Measurements from ENCODE around the gene RAVER1.
"Not testable (repeated sequence)": the region's sequence is repeated elsewhere in the genome, so short reads cannot be mapped to it uniquely, and the experiment has no call there.

Gene RAVER1

GRCh38 chr19:10291554-10292205 lies 41.6 kb downstream of the RAVER1 start:
- DNase-seq (ENCODE audit: low read depth in 3 of 3) = no peak

- DNase-seq (ENCODE audit: low read depth in 3 of 3) = peak; percentile 22 to 48 (median 42)
These were observed 42.3 kb downstream of the RAVER1 start for GRCh38 chr19:10290876-10291553.

- no peak for DNase-seq (ENCODE audit: low read depth in 3 of 3)
These were observed 42.9 kb downstream of the RAVER1 start for GRCh38 chr19:10290357-10290875.

- peak; percentile 35 to 64 (median 61) for DNase-seq (ENCODE audit: low read depth in 3 of 3)
These were observed 43.4 kb downstream of the RAVER1 start, which contains the start of gene ICAM5 for GRCh38 chr19:10289836-10290356. Gene ICAM5, plus strand, starts transcription at chr19:10289952. Its CDS starts 92 bp downstream, at chr19:10290044.

GRCh38 chr19:10289167-10289835 lies 44.0 kb downstream of the RAVER1 start:
- peak in 2 of 3 experiments; percentile 50 to 54 for DNase-seq (ENCODE audit: low read depth in 3 of 3)

- peak in 1 of 3 experiments; percentile 24 for DNase-seq (ENCODE audit: low read depth in 3 of 3)
These were observed 44.6 kb downstream of the RAVER1 start for GRCh38 chr19:10288662-10289166.

- DNase-seq (ENCODE audit: low read depth in 3 of 3) = no peak
These were observed 46.3 kb downstream of the RAVER1 start, which contains the start of gene ICAM4 for GRCh38 chr19:10286803-10287737. Gene ICAM4, plus strand, starts transcription at chr19:10286955. Its CDS starts 58 bp downstream, at chr19:10287013.

GRCh38 chr19:10285393-10285792 lies 47.9 kb downstream of the RAVER1 start:
- DNase-seq (ENCODE audit: low read depth in 3 of 3) = no peak

- DNase-seq (ENCODE audit: low read depth in 3 of 3) = no peak
These were observed 48.4 kb downstream of the RAVER1 start for GRCh38 chr19:10284960-10285278.

GRCh38 chr19:10284065-10284959 lies 49.0 kb downstream of the RAVER1 start:
- no peak for DNase-seq (ENCODE audit: low read depth in 3 of 3)

GRCh38 chr19:10283301-10284064 lies 49.8 kb downstream of the RAVER1 start:
- no peak for DNase-seq (ENCODE audit: low read depth in 3 of 3)

GRCh38 chr19:10282043-10282442 lies 51.3 kb downstream of the RAVER1 start:
- not testable (repeated sequence) for DNase-seq (ENCODE audit: low read depth in 3 of 3)

GRCh38 chr19:10279737-10280442 lies 53.4 kb downstream of the RAVER1 start:
- no peak for DNase-seq (ENCODE audit: low read depth in 3 of 3)

GRCh38 chr19:10278935-10279334 lies 54.4 kb downstream of the RAVER1 start:
- no peak for DNase-seq (ENCODE audit: low read depth in 3 of 3)

- no peak for DNase-seq (ENCODE audit: low read depth in 3 of 3)
These were observed 55.3 kb downstream of the RAVER1 start for GRCh38 chr19:10277795-10278589.

GRCh38 chr19:10274589-10274988 lies 58.7 kb downstream of the RAVER1 start:
- no peak for DNase-seq (ENCODE audit: low read depth in 3 of 3)

GRCh38 chr19:10271543-10272086 lies 61.7 kb downstream of the RAVER1 start:
- no peak for DNase-seq (ENCODE audit: low read depth in 3 of 3)
